Smooth muscle cell of the brain vasculature (primary cell): ENCODE measurements around the gene ALDH3A2.

Experiments
- DNase-seq: peaks from one replicate; pipeline ENCODE4 v3.0.0-alpha.2; 2012; ENCODE audit warnings: low read depth, low spot score

Gene ALDH3A2

GRCh38 chr17:19648475-19649273 is at the start of gene ALDH3A2:
Gene ALDH3A2, plus strand, starts transcription at chr17:19648751. Its CDS starts 221 bp downstream, at chr17:19648972.
- no peak for DNase-seq

GRCh38 chr17:19610311-19610710 is 38.2 kb upstream of the ALDH3A2 start:
- no peak for DNase-seq

GRCh38 chr17:19610879-19611278 is 37.7 kb upstream of the ALDH3A2 start:
- DNase-seq, result no peak

GRCh38 chr17:19613979-19614378 is 34.6 kb upstream of the ALDH3A2 start:
- no peak for DNase-seq

- no peak for DNase-seq
Observed at GRCh38 chr17:19614900-19615299, 33.7 kb upstream of the ALDH3A2 start.

- no peak for DNase-seq
Observed at GRCh38 chr17:19618015-19618414, 30.5 kb upstream of the ALDH3A2 start.

GRCh38 chr17:19619705-19620325 is 28.7 kb upstream of the ALDH3A2 start:
- no peak for DNase-seq

- DNase-seq, result no peak
Observed at GRCh38 chr17:19621697-19622096, 26.9 kb upstream of the ALDH3A2 start.

- no peak for DNase-seq
Observed at GRCh38 chr17:19626079-19626478, 22.5 kb upstream of the ALDH3A2 start.

GRCh38 chr17:19629449-19629848 is 19.1 kb upstream of the ALDH3A2 start:
- DNase-seq, result no peak

- no peak for DNase-seq
Observed at GRCh38 chr17:19630035-19630434, 18.5 kb upstream of the ALDH3A2 start.

- DNase-seq, result no peak
Observed at GRCh38 chr17:19630661-19631060, 17.9 kb upstream of the ALDH3A2 start.

GRCh38 chr17:19631905-19632304 is 16.6 kb upstream of the ALDH3A2 start:
- DNase-seq, result no peak

GRCh38 chr17:19641687-19642372 is 6.7 kb upstream of the ALDH3A2 start:
- no peak for DNase-seq

- no peak for DNase-seq
Observed at GRCh38 chr17:19642373-19642893, 6.1 kb upstream of the ALDH3A2 start.

- no peak for DNase-seq
Observed at GRCh38 chr17:19644493-19645210, 3.9 kb upstream of the ALDH3A2 start.

- no peak for DNase-seq
Observed at GRCh38 chr17:19645734-19646201, 2.8 kb upstream of the ALDH3A2 start.

GRCh38 chr17:19646788-19647696 is 1.5 kb upstream of the ALDH3A2 start:
- no peak for DNase-seq

- no peak for DNase-seq
Observed at GRCh38 chr17:19647697-19648474, 665 bp upstream of the ALDH3A2 start.

GRCh38 chr17:19649274-19649541 is 657 bp downstream of the ALDH3A2 start:
- no peak for DNase-seq
